Measurements from ENCODE around the gene SLC25A41. TPM values are rescaled to one million over a fixed set of nuclear protein-coding genes. Genes with fewer than 3 reads are reported as not detected.
A peak's percentile ranks its signal among the peaks of the same experiment; 100 is the strongest.
"Not testable (repeated sequence)": the region's sequence is repeated elsewhere in the genome, so short reads cannot be mapped to it uniquely, and the experiment has no call there.

The SLC25A41 gene
- total RNA-seq, 1 donor from 2014 or later = not detected

DNA sequence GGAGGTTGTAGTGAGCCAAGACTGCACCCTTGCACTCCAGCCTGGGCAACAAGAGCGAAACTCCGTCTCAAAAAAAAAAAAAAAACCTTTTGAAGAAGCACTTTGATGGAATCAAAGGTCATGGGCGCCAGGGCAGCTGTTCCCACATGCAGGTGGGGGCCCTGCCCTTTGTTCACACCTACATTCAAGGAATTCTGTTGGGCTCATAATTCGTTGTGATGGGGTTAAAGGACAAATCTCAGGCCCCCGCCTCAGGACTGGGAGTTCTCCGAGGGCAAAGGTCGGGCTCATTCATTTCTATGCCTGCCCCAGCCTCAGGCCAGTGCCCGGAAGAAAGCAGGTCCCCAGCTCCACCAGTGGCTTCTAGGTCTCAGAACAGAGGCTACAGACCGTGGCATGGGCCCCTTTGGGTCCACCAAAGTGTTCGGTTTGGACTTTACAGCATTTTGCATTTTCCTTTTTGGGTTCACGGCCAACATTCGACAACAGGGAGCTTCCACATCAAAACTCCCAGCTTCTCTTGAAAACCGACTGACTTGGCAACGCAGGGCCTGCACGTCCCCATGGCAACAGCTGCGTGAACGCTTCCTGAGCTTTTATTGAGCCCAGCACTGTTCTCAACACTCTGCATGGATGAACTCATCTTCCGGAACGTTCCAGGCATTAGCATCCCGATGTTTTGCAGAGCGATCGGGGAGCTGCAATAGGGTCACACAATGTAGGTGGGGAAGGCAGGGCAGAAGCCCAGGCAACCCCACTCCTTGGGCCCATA, 30.5 kb downstream of the SLC25A41 start:
- DNase-seq = peak; percentile 86

GRCh38 chr19:6402058-6402457, 31.5 kb downstream of the SLC25A41 start:
- no peak for DNase-seq

- DNase-seq = not testable (repeated sequence)
These were observed 33.3 kb downstream of the SLC25A41 start for GRCh38 chr19:6400062-6400944.

- DNase-seq = no peak
These were observed 37.3 kb downstream of the SLC25A41 start for GRCh38 chr19:6396305-6396704.

DNA sequence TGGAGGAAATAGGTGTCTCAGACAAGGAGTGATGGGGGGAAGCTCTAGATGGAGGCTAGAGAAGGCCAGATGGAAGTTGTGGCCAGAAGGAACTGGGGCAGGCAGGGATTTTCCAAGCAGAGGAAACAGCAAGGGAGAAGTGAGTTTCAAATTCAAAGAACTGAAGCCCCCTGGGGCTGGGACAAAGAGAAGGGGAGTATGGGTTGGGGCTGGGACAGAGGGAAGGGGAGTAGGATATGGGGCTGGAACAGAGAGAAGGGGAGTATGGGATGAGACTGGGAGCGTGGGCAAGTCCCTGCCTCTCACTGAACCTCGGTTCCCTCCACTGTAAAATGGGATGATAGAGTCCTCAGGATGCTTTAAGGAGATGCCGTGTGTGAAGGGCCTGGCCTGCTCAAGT, 38.7 kb downstream of the SLC25A41 start:
- DNase-seq = no peak

DNA sequence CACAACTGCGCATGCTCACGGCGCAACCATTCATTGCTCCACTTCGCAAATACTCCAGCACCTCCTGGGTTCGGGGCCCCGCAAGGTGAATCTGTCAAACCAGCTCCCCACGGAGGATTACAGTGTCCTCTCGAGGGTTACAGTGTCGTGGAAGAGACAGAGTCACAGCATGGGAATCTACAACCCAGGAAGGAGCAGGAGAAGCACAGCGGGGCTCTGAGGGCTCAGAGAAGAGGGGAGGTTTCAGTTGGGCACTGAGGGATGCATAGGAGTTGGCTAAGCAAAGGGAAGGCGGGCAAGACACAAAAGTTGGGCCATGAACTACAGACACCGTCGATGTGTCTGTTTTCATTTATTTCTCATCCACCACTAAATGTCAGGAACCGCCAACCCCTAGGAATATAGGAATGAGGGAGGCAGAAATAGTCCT, 39.6 kb downstream of the SLC25A41 start:
- no peak for DNase-seq

DNA sequence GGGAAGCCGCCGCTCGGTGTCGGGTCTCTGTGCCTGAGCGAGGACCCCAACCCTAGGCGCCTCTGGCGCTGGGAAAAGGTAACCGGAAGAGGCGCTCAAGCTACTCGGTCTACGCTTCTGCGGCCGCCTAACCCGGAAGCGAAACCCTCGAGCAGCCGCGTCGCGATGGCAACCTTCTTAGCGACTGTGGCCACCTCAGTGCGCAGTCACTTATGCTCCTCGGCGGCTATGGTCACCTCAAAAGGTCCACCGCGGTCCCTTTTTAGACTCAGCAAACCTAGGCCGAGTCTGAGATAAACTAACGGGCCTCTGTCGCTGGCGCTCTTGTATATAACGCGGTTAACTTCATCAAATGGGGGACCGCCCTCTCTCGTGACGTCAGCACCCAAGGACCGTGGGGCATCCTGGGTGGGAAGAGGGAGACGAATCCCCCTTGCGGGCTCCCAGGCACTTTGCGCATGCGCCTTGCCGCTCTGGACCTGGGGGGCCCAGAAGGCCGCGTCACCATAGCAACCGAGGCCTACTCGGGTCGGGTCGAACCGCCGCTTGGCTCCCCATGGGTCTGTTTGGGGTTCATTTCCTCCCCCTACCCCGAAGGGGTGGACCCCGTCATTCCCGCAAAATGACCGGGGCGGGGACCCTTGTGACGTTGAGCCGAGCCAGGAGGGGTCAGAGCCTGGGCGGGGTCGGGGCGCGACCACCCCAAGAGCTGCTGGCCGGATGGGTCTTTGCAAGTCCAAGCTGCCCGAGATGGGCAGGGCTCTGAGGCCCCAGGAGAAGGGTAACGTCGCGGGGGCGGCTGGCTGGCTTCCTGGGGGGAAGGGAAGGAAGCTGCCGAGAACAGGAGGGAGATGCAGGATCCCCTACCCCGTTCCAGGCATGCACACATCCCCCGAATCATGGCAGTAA, 40.2 kb downstream of the SLC25A41 start, which contains the start of gene GTF2F1:
TSS of gene GTF2F1 (minus strand) at position 91 of the 909 bp plus-strand sequence. CDS start 169 bp downstream, outside the sequence.
- DNase-seq = peak; percentile 94

- DNase-seq = no peak
These were observed 41.1 kb downstream of the SLC25A41 start for GRCh38 chr19:6392221-6393073.

GRCh38 chr19:6387372-6387771, 46.2 kb downstream of the SLC25A41 start:
- DNase-seq = no peak

GRCh38 chr19:6384381-6384780, 49.2 kb downstream of the SLC25A41 start:
- no peak for DNase-seq

DNA sequence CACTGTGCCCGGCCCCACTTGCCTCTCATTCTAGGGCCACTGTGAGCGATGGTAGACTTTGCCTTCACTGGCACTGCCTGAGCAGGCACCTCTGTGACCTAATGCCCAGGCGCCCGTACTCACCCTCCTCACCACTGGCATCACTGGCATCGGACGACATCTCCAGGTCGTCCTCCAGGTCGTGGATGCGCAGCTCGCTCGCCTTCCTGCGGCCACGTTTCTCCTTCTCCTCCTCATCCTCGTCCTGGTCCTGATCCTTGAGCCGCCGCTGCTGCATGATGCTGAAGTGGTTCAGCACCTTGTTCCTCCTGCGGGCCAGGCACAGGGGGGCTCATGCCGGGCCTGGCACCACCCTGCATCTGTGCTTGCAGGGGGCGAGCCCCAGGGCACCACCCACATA, 50.4 kb downstream of the SLC25A41 start:
- no peak for DNase-seq

DNA sequence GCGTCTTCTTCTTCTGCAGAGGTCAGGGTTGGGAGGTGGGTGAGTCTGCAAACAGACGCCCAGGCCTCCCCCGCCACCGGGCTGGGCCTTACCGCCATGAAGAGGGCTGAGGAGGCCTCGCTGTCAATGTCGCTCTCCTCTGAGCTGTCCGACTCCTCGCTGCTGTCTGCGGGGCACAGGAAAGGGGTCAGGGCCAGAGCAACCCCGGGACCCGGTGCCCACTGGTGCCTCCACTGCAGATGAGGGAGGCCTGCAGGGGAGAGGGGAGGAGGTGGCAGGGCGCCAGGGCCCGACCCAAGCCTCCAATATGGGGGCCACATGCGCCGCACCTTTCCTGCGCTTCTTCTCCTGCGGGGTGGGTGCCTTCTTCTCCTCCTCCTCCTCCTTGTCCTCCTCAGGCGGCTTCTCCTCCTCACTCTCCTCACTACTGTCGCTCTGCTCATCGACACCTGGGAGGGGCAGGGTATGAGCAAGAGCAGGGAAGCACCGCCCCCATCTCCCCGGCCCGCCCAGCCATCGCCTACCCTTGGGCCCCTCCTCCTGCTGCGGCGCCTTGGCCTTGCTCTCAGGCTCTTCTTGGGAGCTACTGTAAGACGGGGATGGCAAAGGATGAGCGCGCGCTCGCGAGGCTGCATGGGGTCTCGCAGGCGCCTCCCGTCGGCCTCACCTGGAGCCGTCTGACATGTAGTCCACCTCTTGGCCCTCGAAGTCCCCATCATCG, 52.4 kb downstream of the SLC25A41 start:
- no peak for DNase-seq

- no peak for DNase-seq
These were observed 53.8 kb downstream of the SLC25A41 start for GRCh38 chr19:6379744-6380143.

DNA sequence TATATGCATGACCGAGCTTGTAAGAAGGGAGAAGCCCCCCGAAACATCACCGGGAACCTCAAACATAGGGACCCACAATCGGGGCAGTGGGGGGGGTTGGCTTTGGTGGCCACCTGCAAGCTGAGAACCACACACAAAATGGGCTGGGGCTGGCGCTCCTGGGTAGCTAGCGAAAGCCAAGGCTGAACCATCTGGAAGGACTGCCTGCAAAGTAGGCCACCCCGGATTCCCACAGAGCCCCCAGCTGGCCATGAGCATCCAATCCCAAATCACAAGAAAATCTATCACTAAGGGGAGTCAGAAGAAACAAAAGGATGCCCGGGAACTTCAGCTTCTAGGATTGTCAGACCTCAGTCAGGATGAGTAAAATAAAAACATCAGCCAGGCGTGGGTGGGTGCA, 55.1 kb downstream of the SLC25A41 start:
- no peak for DNase-seq

DNA sequence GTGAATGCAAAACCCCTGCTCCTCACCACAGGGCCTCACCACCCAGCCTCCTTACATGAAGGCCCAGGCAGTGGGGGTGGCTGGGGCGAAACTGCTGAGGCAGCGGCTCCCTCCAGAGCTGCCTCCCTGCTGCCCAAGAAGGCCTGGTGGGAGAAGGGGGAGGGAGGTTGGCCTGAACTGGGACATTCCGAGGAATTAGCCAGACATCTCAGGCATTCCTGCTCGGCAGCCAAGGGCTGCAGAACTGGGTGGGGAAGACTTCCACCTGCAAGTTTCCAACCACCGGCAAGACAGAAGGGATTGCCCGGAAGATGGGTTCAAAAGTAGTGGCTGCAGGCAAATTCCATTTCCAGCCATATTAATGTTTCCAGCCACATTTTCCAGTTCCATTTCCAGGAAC, 55.5 kb downstream of the SLC25A41 start:
- no peak for DNase-seq

DNA sequence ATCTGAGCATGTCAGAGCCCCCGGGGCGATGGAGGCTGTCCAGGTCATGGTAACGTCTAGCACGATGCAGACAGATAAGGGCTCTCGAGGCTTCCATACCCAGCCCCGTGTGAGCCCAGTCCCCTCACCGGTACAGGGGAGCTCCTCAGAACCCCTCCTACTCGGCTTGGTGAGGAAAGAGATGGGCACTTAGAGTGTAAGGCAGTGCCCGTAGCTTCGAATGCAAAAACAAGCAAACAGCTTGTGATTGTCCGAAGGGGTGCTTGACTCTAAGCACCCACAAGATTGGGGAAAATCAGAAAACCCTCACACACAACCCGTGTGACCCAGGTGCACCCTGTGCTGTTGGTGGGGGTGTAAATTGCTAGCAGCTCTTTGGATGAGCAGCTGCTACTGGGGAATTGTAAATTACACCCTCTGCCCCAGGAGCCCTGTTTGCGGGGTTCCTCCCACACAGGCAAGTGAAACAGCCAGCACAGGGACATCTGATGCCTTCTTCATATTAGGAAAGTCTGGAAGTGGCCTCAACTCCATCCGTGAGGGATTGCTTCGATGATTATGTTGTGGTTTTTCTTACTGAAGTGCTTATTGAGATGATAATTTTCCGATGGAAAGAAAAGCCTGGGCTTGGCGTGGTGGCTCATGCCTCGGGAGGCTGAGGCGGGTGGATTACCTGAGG, 56.9 kb downstream of the SLC25A41 start:
- DNase-seq = no peak

Data from dermis blood vessel endothelial cell (primary cell).